Tibial nerve (tissue), 4 donors: ENCODE measurements around the gene FHL1. TPM values are rescaled to one million over a fixed set of nuclear protein-coding genes. Genes with fewer than 3 reads are reported as not detected.

Experiments
- DNase-seq, 2 donors: peaks; one replicate each; pipeline ENCODE4 v3.0.0-alpha.2; 2019; ENCODE audit warnings: low spot score in 2 of 2
- H3K27ac ChIP-seq, 4 donors: fragments of 200-600 bp; sonication (generic) in 3 of 4; one replicate each; pipeline ENCODE4 v1.5.1; 2017 to 2019; ENCODE audit warnings: mild to moderate bottlenecking in 1 of 4
- H3K27me3 ChIP-seq, 2 donors: fragments of 200-600 bp; sonication (generic) in 1 of 2; one replicate each; pipeline versions ENCODE4 v1.5.1 to v1.6.0; 2017 to 2019
- H3K36me3 ChIP-seq, 3 donors: fragments of 200-600 bp; sonication (generic); one replicate each; pipeline ENCODE4 v1.5.1; 2018 to 2019
- H3K4me1 ChIP-seq, 4 donors: fragments of 200-600 bp; sonication (generic) in 3 of 4; one replicate each; pipeline ENCODE4 v1.5.1; 2017 to 2019
- H3K4me3 ChIP-seq, 4 donors: fragments of 200-600 bp; sonication (generic) in 3 of 4; one replicate each; pipeline ENCODE4 v1.5.1; 2017 to 2019; ENCODE audit warnings: mild to moderate bottlenecking in 1 of 4, moderate library complexity in 1 of 4
- H3K9me3 ChIP-seq, 4 donors: fragments of 200-600 bp; sonication (generic) in 3 of 4; one replicate each; pipeline ENCODE4 v1.5.1; 2017 to 2019
- EP300 ChIP-seq, 2 donors: sonication (generic); formaldehyde crosslinking; IDR thresholded peaks; one replicate each; pipeline ENCODE4 v1.6.1; 2017; ENCODE audit warnings: antibody characterized with exemption in 2 of 2, mild to moderate bottlenecking in 1 of 2
- POLR2A ChIP-seq, 2 donors: fragments of 450-650 bp; IDR thresholded peaks; one replicate each; pipeline ENCODE4 v1.6.1; 2017; ENCODE audit warnings: antibody characterized with exemption in 2 of 2, mild to moderate bottlenecking in 2 of 2, moderate library complexity in 2 of 2
- WGBS, 2 donors: methylation state at CpG; one replicate each; pipeline ENCODE4 v1.1.5; 2018; 5-methylcytosine and 5-hydroxymethylcytosine counted together
- total RNA-seq, 4 donors: library from RNA; depleted of rRNA; stranded (reverse); fragments of >200 nt; gene quantifications; one replicate each; pipeline ENCODE4 v1.1.0, GENCODE V29; 2016
- TF ChIP-seq, protein P1 (sequence below), 5 experiments: fragments of 200-600 bp in 3 of 5; fragments of 450-650 bp in 2 of 5; sonication (generic) in 3 of 5; IDR thresholded peaks; one replicate each; pipeline ENCODE4 v1.5.1; 2016 to 2019; ENCODE audit warnings: antibody characterized with exemption in 5 of 5, mild to moderate bottlenecking in 3 of 5, moderate library complexity in 2 of 5

Gene FHL1
- total RNA-seq, 4 donors from 2014 or later = 246 to 749 (median 333) TPM

GRCh38 chrX:136219893-136220292 is 72.6 kb downstream of the FHL1 start:
- no peak overlapping the region for H3K4me3 ChIP-seq
- no peaks in the 10 kb centered on the region for H3K9me3 ChIP-seq
- TF ChIP-seq POLR2A (IDR thresholded peaks at IDR 0.05) (no peak), EP300 (IDR thresholded peaks at IDR 0.05) (no peak)
- TF ChIP-seq, protein P1, sequence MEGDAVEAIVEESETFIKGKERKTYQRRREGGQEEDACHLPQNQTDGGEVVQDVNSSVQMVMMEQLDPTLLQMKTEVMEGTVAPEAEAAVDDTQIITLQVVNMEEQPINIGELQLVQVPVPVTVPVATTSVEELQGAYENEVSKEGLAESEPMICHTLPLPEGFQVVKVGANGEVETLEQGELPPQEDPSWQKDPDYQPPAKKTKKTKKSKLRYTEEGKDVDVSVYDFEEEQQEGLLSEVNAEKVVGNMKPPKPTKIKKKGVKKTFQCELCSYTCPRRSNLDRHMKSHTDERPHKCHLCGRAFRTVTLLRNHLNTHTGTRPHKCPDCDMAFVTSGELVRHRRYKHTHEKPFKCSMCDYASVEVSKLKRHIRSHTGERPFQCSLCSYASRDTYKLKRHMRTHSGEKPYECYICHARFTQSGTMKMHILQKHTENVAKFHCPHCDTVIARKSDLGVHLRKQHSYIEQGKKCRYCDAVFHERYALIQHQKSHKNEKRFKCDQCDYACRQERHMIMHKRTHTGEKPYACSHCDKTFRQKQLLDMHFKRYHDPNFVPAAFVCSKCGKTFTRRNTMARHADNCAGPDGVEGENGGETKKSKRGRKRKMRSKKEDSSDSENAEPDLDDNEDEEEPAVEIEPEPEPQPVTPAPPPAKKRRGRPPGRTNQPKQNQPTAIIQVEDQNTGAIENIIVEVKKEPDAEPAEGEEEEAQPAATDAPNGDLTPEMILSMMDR (IDR thresholded peaks at IDR 0.05) = no peak
- H3K36me3 ChIP-seq = peaks cover 0 to 57% (median 0%) of the 10 kb centered on the region in 3 donors
- WGBS, 2 donors = 81 to 82% methylated on average over 5 of the region's 5 CpGs
- no peaks in the 10 kb centered on the region for H3K4me1 ChIP-seq
- no peak for DNase-seq
- H3K27ac ChIP-seq = no peak overlapping the region
- H3K27me3 ChIP-seq = no peaks in the 10 kb centered on the region

- no peak for DNase-seq
- TF ChIP-seq, protein P1 (IDR thresholded peaks at IDR 0.05) = no peak
- no peak for TF ChIP-seq POLR2A (IDR thresholded peaks at IDR 0.05)
- TF ChIP-seq EP300 (IDR thresholded peaks at IDR 0.05) = no peak
- no peak overlapping the region for H3K4me3 ChIP-seq
- H3K27me3 ChIP-seq = no peaks in the 10 kb centered on the region
- whole genome bisulfite sequencing, 2 donors = 84 to 98% methylated on average over 4 of the region's 4 CpGs
- no peak overlapping the region for H3K27ac ChIP-seq
- no peaks in the 10 kb centered on the region for H3K4me1 ChIP-seq
- no peaks in the 10 kb centered on the region for H3K9me3 ChIP-seq
- peaks cover 0 to 64% (median 0%) of the 10 kb centered on the region in 3 donors for H3K36me3 ChIP-seq
Measured at GRCh38 chrX:136220540-136220939, 73.2 kb downstream of the FHL1 start.

- DNase-seq = no peak
- Histone ChIP-seq H3K36me3 (peaks cover 0 to 66% (median 0%) of the 10 kb centered on the region in 3 donors), H3K4me3 (no peak overlapping the region), H3K9me3 (no peaks in the 10 kb centered on the region), H3K27ac (no peak overlapping the region), H3K4me1 (no peaks in the 10 kb centered on the region), H3K27me3 (no peaks in the 10 kb centered on the region)
- TF ChIP-seq EP300 (IDR thresholded peaks at IDR 0.05) (no peak), POLR2A (IDR thresholded peaks at IDR 0.05) (no peak)
- TF ChIP-seq, protein P1 (IDR thresholded peaks at IDR 0.05) = no peak
- WGBS, 2 donors = 67 to 77% methylated on average over 3 of the region's 3 CpGs
Measured at GRCh38 chrX:136220951-136221350, 73.6 kb downstream of the FHL1 start.

DNA sequence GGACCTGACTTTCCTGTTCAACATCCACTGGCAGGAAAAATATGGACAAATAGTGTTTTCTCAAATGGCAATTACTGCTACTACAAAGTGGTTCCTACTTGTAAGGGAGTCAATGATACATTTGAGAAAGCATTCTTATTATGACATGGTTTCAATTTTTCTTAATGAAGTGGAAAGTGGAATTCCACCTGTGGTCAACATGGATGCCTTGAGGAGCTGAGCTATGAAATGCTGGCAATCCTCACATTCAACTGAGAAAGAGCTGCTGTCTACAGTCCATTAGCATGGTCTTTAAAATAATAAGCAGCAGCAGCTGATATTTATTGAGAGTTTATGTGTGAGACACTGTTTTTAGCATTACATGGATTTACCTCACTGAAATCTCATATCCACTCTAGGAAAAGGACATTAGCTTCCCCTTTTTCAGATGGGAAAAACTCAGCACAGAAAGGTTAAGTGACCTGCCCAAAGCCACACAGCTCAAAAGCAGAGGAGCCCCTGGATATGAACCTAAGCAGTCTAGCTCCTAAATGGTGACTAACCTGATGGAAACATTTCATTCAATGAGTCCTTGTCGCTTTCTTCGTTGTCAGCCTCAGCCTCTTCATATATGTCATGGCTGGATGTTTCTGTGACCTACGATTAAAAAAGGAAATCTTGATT is 74.6 kb downstream of the FHL1 start:
- peaks cover 0 to 77% (median 0%) of the 10 kb centered on the region in 3 donors for H3K36me3 ChIP-seq
- WGBS, 2 donors = 87 to 98% methylated on average over 3 of the region's 3 CpGs
- no peak overlapping the region for H3K27ac ChIP-seq

DNA sequence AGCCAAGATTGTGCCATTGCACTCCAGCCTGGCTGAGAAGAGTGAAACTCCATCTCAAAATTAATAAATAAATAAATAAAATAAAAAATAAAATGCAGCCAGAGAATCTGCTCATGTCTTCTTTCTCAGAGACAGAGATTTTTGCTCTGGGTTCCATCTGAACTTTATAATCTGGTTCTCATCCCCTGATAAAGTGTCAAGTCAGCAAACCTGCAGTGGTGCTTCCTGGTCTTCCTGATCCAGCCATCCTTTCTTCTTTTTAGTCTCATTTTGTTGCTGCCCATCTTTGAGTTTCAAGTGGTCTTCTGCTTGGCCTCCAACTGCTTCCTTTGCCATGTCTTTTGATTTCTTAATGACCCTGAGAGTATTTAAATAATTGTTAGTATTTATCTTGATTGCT is 79.7 kb downstream of the FHL1 start:
- Histone ChIP-seq H3K27ac (no peak overlapping the region), H3K27me3 (peaks cover 0 to 8% of the 10 kb centered on the region in 2 donors), H3K4me3 (no peak overlapping the region), H3K9me3 (no peaks in the 10 kb centered on the region), H3K4me1 (no peaks in the 10 kb centered on the region), H3K36me3 (peaks cover 0 to 52% (median 0%) of the 10 kb centered on the region in 3 donors)
- TF ChIP-seq EP300 (IDR thresholded peaks at IDR 0.05) (no peak), POLR2A (IDR thresholded peaks at IDR 0.05) (no peak)
- TF ChIP-seq, protein P1 (IDR thresholded peaks at IDR 0.05) = no peak
- DNase-seq = no peak

More for the DNA sequence above, 74.6 kb downstream of the FHL1 start:
- H3K4me1 ChIP-seq = no peaks in the 10 kb centered on the region
- no peak for TF ChIP-seq EP300 (IDR thresholded peaks at IDR 0.05)
- TF ChIP-seq, protein P1 (IDR thresholded peaks at IDR 0.05) = no peak
- TF ChIP-seq POLR2A (IDR thresholded peaks at IDR 0.05) = no peak
- DNase-seq = no peak
- H3K27me3 ChIP-seq = no peaks in the 10 kb centered on the region
- no peak overlapping the region for H3K4me3 ChIP-seq
- H3K9me3 ChIP-seq = no peaks in the 10 kb centered on the region
